GM06990 (cell line): ENCODE measurements around the gene BAX.
A peak's percentile ranks its signal among the peaks of the same experiment; 100 is the strongest.

Source experiments
- DNase-seq: peaks from one replicate; pipeline ENCODE4 v3.0.0-alpha.2; 2011; ENCODE audit not compliant: insufficient read length; ENCODE audit errors: extremely low read depth
- H3K27me3 ChIP-seq: replicated peaks from 2 replicates; pipeline ENCODE4 v1.6.0; 2011; ENCODE audit warnings: low read length; ENCODE audit not compliant: control insufficient read depth, insufficient read depth
- H3K36me3 ChIP-seq: 2 replicates; pipeline ENCODE4 v1.5.1; 2011; ENCODE audit warnings: low read length; ENCODE audit not compliant: control insufficient read depth, insufficient read depth
- H3K4me3 ChIP-seq: replicated peaks from 2 replicates; pipeline ENCODE4 v1.5.1; 2011; ENCODE audit warnings: low read depth, mild to moderate bottlenecking, control low read depth, low read length
- TF ChIP-seq, protein P1 (sequence below): IDR thresholded peaks from 2 replicates; pipeline ENCODE4 v1.5.1; 2011; ENCODE audit warnings: low read length, control low read depth, mild to moderate bottlenecking, inconsistent platforms; ENCODE audit not compliant: insufficient read depth, poor library complexity, severe bottlenecking

Gene BAX

DNA sequence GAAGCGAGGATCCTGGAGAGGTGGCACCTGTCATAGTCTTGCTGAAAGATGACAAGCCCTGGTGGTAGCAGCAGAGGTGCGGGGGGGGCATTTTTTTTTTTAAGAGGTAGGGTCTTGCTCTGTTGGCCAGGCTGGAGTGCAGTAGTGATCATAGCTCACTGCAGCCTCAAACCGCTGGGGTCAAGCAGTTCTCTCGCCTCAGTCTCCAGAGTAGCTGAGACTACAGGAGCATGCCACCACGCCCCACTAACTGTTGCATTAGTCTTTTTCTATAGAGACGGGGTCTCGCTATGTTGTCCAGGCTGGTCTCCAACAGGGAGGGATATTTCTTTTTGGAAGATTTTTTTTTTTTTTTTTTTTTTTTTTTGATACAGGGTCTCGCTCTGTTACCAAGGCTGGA, 3.3 kb downstream of the BAX start:
- peaks cover 12% of the 10 kb centered on the region for H3K36me3 ChIP-seq
- H3K4me3 ChIP-seq, result no peak overlapping the region
- TF ChIP-seq, protein P1, sequence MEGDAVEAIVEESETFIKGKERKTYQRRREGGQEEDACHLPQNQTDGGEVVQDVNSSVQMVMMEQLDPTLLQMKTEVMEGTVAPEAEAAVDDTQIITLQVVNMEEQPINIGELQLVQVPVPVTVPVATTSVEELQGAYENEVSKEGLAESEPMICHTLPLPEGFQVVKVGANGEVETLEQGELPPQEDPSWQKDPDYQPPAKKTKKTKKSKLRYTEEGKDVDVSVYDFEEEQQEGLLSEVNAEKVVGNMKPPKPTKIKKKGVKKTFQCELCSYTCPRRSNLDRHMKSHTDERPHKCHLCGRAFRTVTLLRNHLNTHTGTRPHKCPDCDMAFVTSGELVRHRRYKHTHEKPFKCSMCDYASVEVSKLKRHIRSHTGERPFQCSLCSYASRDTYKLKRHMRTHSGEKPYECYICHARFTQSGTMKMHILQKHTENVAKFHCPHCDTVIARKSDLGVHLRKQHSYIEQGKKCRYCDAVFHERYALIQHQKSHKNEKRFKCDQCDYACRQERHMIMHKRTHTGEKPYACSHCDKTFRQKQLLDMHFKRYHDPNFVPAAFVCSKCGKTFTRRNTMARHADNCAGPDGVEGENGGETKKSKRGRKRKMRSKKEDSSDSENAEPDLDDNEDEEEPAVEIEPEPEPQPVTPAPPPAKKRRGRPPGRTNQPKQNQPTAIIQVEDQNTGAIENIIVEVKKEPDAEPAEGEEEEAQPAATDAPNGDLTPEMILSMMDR, result no peak
- DNase-seq, result no peak
- H3K27me3 ChIP-seq, result no peaks in the 10 kb centered on the region

DNA sequence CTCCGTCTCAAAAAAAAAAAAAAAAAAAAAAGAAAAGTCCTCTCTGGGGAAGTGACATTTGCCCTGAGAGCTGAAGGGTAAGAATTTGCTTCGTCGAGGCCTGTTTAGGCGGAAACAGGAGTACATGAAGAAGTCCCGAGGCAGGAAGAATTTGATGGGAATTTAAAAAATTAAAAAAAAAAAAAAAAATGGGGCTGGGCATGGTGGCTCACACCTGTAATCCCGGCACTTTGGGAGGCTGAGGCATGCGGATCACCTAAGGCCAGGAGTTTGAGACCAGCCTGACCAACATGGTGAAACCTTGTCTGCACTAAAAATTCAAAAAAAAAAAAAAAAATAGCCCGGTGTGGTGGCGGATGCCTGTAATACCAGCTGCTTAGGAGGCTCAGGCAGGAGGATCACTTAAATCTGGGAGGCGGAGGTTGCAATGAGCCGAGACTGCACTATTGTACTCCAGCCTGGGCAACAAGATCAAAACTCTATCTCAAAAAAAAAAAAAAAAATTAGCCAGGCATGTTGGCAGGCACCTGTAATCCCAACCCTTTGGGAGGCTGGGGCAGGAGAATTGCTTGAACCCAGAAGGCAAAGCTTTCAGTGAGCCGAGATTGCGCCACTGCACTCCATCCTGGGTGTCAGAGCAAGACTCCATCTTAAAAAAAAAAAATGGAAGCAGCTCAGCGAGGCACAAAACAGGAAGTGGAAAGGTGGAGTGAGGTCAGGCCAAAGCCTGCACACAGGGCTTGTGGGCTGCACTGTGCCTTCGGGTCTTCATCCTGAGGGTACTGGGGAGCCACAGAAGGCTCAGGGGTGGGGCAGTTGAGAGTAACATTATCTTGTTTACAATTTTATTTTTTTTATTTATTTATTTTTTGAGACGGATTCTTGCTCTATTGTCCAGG, 4.9 kb downstream of the BAX start:
- TF ChIP-seq, protein P1, result no peak
- peaks cover 12% of the 10 kb centered on the region for H3K36me3 ChIP-seq
- DNase-seq, result no peak
- H3K4me3 ChIP-seq, result no peak overlapping the region
- H3K27me3 ChIP-seq, result no peaks in the 10 kb centered on the region

DNA sequence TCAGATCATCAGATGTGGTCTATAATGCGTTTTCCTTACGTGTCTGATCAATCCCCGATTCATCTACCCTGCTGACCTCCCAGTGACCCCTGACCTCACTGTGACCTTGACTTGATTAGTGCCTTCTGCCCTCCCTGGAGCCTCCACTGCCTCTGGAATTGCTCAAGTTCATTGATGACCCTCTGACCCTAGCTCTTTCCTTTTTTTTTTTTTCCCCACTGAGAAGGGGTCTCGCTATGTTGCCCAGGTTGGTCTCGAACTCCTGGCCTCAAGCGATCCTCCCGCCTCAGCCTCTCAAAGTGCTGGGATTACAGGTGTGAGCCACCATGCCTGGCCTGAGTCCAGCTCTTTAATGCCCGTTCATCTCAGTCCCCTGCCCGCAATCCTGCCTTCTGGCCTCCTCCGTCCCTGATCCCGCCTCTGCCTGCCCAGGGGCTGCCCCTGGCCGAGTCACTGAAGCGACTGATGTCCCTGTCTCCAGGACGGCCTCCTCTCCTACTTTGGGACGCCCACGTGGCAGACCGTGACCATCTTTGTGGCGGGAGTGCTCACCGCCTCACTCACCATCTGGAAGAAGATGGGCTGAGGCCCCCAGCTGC, 6.5 kb downstream of the BAX start:
- TF ChIP-seq, protein P1, result no peak
- H3K36me3 ChIP-seq, result peaks cover 10% of the 10 kb centered on the region
- no peak overlapping the region for H3K4me3 ChIP-seq
- DNase-seq, result no peak
- no peaks in the 10 kb centered on the region for H3K27me3 ChIP-seq

DNA sequence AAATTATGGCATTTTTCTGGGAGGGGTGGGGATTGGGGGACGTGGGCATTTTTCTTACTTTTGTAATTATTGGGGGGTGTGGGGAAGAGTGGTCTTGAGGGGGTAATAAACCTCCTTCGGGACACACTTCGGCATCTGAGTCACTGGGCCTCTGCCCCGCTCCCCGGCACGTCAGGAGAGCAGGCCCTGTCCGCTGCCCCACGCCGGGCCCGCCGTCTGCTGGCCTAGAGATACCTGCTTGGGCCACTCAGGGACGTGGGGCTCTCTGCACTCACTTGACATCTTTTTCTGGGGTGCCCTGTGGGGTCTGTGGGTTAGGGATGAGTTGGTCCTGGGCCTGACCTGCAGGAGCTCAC, 7.0 kb downstream of the BAX start:
- TF ChIP-seq, protein P1, result no peak
- Histone ChIP-seq H3K27me3 (no peaks in the 10 kb centered on the region), H3K36me3 (peaks cover 7% of the 10 kb centered on the region), H3K4me3 (no peak overlapping the region)
- no peak for DNase-seq

DNA sequence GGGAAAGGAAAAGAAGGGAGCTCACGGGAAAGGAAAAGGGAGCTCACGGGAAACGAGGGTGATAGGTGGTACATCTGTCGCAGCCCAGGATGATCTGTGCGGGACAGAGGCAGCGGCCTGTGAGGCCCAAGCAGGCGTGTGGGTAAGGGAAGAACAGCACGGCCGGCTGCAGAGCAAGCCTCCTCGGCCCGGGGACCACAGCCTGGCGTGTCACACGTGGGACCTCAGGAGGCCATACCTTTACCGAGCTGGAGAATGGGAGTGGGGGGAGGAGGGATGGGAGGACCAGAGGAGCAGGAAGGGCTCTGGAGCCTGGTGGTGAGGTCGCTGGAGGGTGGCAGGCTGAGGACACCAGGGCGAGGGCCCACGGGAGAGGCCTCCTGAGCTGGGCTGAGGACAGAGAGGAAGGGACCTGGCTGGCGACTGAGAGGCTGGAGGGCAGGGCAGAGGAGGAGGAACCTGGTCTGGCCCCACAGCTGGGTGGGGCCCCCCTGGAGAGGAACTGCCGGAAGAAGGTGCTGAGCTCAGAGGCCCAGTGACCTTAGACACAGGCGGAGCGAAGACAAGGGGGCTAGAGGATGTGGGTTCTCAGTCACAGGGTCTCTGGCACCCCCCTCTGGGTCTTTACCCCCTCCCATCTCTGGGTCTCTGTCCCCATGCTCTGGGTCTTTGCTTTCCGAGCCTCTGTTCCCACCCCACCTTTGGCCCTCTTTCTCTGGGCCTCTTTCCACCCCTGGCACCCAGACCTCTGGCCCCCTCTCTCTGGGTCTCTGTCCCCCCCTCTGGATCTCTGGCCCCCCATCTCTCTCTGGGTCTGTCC, 7.6 kb downstream of the BAX start:
- DNase-seq, result peak; percentile 80
- H3K4me3 ChIP-seq, result peak overlapping the region; percentile 15
- H3K27me3 ChIP-seq, result no peaks in the 10 kb centered on the region
- peaks cover 7% of the 10 kb centered on the region for H3K36me3 ChIP-seq
- TF ChIP-seq, protein P1, result no peak
